ENCODE measurements around the gene PTPDC1. TPM values are rescaled to one million over a fixed set of nuclear protein-coding genes. Genes with fewer than 3 reads are reported as not detected.
A peak's percentile ranks its signal among the peaks of the same experiment; 100 is the strongest.
"Not testable (repeated sequence)": the region's sequence is repeated elsewhere in the genome, so short reads cannot be mapped to it uniquely, and the experiment has no call there.

The PTPDC1 gene
- total RNA-seq, 1 donor from 2014 or later = 7.2 TPM

- H3K4me1 Mint-ChIP-seq (ENCODE audit: low read depth) = no peaks in the 10 kb centered on the region
- H3K4me3 Mint-ChIP-seq (ENCODE audit: low read depth) = no peak overlapping the region
- no peaks in the 10 kb centered on the region for H3K27me3 Mint-ChIP-seq
- no peaks in the 10 kb centered on the region for H3K36me3 Mint-ChIP-seq (ENCODE audit: insufficient read depth)
- no peaks in the 10 kb centered on the region for H3K9me3 Mint-ChIP-seq (ENCODE audit: low read depth)
- TF ChIP-seq CTCF (IDR thresholded peaks at IDR 0.05; ENCODE audit: unreplicated experiment) = no peak
- no peak overlapping the region for H3K27ac Mint-ChIP-seq
- DNase-seq (ENCODE audit: low spot score, unreplicated experiment) = no peak
Observed at GRCh38 chr9:94086486-94087345, 2.5 kb downstream of the PTPDC1 start.

DNA sequence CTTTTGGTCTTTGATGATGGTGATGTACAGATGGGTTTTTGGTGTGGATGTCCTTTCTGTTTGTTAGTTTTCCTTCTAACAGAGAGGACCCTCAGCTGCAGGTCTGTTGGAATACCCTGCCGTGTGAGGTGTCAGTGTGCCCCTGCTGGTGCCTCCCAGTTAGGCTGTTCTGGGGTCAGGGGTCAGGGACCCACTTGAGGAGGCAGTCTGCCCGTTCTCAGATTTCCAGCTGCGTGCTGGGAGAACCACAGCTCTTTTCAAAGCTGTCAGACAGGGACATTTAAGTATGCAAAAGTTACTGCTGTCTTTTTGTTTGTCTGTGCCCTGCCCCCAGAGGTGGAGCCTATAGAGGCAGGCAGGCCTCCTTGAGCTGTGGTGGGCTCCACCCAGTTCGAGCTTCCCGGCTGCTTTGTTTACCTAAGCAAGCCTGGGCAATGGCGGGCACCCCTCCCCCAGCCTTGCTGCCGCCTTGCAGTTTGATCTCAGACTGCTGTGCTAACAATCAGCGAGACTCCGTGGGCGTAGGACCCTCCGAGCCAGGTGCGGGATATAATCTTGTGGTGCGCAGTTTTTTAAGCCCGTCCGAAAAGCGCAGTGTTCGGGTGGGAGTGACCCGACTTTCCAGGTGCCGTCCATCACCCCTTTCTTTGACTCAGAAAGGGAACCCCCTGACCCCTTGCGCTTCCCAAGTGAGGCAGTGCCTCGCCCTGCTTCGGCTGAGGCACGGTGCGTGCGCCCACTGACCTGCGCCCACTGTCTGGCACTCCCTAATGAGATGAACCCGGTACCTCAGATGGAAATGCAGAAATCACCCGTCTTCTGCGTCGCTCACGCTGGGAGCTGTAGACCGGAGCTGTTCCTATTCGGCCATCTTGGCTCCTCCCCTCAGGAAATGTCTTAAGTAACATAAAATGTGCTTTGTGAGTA is 10.2 kb downstream of the PTPDC1 start:
- not testable (repeated sequence) for H3K36me3 Mint-ChIP-seq (ENCODE audit: insufficient read depth); H3K27me3 Mint-ChIP-seq; DNase-seq (ENCODE audit: low spot score, unreplicated experiment); H3K4me1 Mint-ChIP-seq (ENCODE audit: low read depth); H3K9me3 Mint-ChIP-seq (ENCODE audit: low read depth)
- Mint-ChIP-seq H3K4me3 (ENCODE audit: low read depth) (peak overlapping the region; percentile 3), H3K27ac (peak overlapping the region; percentile 76)

DNA sequence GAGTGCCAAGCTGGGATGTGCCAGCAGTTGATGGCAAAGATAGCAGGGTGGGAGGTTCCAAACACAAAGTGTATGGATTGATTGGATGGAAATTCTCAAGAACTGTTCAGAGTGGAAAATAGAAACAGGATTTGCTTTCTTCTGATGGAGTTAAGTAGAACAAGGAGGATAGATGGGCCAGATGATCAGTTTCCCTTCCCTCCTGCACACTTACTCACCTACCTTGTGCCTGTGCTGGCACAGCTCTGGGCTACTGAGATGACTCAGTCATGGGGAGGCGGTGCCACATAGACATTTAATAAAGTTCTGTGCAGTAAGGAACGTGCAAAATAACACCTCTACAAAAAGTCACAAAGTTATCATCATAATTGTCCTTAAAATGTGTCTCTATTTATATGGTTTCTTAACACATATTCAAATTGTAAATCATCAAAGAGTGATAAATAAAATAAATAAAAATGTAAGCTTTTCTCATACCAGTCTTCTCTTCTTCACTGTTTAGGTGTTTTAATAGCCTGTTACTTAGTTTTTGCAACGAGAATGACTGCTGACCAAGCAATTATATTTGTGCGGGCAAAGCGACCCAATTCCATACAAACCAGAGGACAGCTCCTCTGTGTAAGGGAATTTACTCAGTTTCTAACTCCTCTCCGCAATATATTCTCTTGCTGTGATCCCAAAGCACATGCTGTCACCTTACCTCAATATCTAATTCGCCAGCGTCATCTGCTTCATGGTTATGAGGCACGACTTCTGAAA is 12.7 kb downstream of the PTPDC1 start:
- no peak for DNase-seq (ENCODE audit: low spot score, unreplicated experiment)
- no peak for TF ChIP-seq CTCF (IDR thresholded peaks at IDR 0.05; ENCODE audit: unreplicated experiment)
- Mint-ChIP-seq H3K4me3 (ENCODE audit: low read depth) (no peak overlapping the region), H3K4me1 (ENCODE audit: low read depth) (no peaks in the 10 kb centered on the region), H3K36me3 (ENCODE audit: insufficient read depth) (peaks cover 6% of the 10 kb centered on the region), H3K27ac (no peak overlapping the region), H3K9me3 (ENCODE audit: low read depth) (peaks cover 5% of the 10 kb centered on the region), H3K27me3 (no peaks in the 10 kb centered on the region)

DNA sequence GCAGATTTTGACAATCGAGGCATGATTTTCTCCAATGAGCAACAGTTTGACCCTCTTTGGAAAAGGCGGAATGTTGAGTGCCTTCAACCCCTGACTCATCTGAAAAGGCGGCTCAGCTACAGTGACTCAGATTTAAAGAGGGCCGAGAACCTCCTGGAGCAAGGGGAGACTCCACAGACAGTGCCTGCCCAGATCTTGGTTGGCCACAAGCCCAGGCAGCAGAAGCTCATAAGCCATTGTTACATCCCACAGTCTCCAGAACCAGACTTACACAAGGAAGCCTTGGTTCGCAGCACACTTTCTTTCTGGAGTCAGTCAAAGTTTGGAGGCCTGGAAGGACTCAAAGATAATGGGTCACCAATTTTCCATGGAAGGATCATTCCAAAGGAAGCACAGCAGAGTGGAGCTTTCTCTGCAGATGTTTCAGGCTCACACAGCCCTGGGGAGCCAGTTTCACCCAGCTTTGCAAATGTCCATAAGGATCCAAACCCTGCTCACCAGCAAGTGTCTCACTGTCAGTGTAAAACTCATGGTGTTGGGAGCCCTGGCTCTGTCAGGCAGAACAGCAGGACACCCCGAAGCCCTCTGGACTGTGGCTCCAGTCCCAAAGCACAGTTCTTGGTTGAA is 13.6 kb downstream of the PTPDC1 start:
- no peak for TF ChIP-seq CTCF (IDR thresholded peaks at IDR 0.05; ENCODE audit: unreplicated experiment)
- H3K4me1 Mint-ChIP-seq (ENCODE audit: low read depth) = no peaks in the 10 kb centered on the region
- no peaks in the 10 kb centered on the region for H3K27me3 Mint-ChIP-seq
- H3K9me3 Mint-ChIP-seq (ENCODE audit: low read depth) = peaks cover 5% of the 10 kb centered on the region
- no peak overlapping the region for H3K4me3 Mint-ChIP-seq (ENCODE audit: low read depth)
- no peak overlapping the region for H3K27ac Mint-ChIP-seq
- H3K36me3 Mint-ChIP-seq (ENCODE audit: insufficient read depth) = peaks cover 6% of the 10 kb centered on the region
- DNase-seq (ENCODE audit: low spot score, unreplicated experiment) = no peak

DNA sequence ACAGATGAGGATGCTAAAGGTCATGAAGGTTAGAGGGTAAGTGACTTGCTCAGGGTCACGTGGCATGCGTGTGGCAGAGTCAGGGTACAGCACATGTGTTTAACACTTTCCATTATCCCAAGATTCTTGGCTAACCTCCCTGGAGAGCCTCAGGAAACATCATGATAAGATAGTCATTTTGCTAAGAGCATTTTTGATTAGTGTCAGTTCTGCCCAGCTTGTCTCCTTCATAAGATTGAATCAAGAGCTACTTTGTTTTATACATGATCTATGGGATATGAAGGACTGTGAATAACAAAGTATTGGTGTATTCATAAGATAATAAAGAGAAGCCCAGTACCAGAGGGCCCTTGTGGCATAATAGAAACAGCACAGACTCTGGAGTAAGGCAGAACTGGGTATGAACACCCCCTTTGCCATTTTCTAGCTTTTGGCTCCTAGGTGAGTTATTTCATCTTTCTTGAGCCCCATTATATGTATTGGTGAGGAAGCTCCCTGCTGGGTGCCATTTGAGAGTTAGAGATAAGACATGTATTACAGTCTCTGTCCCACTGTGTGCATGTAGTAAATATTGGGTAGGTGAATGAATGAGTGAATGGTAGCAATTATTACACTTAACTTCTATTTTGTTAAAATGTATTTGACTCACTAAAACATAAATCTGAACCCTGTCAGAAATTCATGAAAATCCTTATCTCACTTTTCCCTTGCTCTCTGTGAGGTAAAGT is 16.1 kb downstream of the PTPDC1 start:
- no peak overlapping the region for H3K4me3 Mint-ChIP-seq (ENCODE audit: low read depth)
- no peak for DNase-seq (ENCODE audit: low spot score, unreplicated experiment)
- H3K27me3 Mint-ChIP-seq = no peaks in the 10 kb centered on the region
- no peak for TF ChIP-seq CTCF (IDR thresholded peaks at IDR 0.05; ENCODE audit: unreplicated experiment)
- no peaks in the 10 kb centered on the region for H3K4me1 Mint-ChIP-seq (ENCODE audit: low read depth)
- no peak overlapping the region for H3K27ac Mint-ChIP-seq
- peaks cover 3% of the 10 kb centered on the region for H3K36me3 Mint-ChIP-seq (ENCODE audit: insufficient read depth)
- no peaks in the 10 kb centered on the region for H3K9me3 Mint-ChIP-seq (ENCODE audit: low read depth)

Data from progenitor cell of endocrine pancreas (in vitro differentiated cells).